ENCODE results near the gene PHF1. TPM values are rescaled to one million over a fixed set of nuclear protein-coding genes. Genes with fewer than 3 reads are reported as not detected.

Gene PHF1
- total RNA-seq, 1 experiment from 2014 or later: 68.3 TPM

GRCh38 chr6:33428966-33429749, 18.3 kb downstream of the PHF1 start:
- Mint-ChIP-seq H3K36me3 (ENCODE audit: insufficient read depth, unreplicated experiment) (peaks cover 47% of the 10 kb centered on the region), H3K9me3 (ENCODE audit: low read depth, unreplicated experiment) (no peaks in the 10 kb centered on the region), H3K4me1 (ENCODE audit: low read depth, unreplicated experiment) (peaks cover 44% of the 10 kb centered on the region), H3K4me3 (ENCODE audit: low read depth, unreplicated experiment) (peak overlapping the region; percentile 87), H3K27me3 (ENCODE audit: unreplicated experiment) (no peaks in the 10 kb centered on the region), H3K27ac (ENCODE audit: unreplicated experiment) (peak overlapping the region; percentile 41)
- intact Hi-C loops (cut with micrococcal nuclease; ENCODE audit: unreplicated experiment): loop anchor here (5.0 kb wide), 1 partner anchor 37 kb away; the partner anchor contains the start of gene KIFC1
- CTCF ChIA-PET: interaction anchor here (0.6 to 0.9 kb wide), 2 partner anchors 12 to 450 kb away, joined by 3 read pairs; no protein-coding TSS in a partner anchor
- TF ChIP-seq, protein P1, sequence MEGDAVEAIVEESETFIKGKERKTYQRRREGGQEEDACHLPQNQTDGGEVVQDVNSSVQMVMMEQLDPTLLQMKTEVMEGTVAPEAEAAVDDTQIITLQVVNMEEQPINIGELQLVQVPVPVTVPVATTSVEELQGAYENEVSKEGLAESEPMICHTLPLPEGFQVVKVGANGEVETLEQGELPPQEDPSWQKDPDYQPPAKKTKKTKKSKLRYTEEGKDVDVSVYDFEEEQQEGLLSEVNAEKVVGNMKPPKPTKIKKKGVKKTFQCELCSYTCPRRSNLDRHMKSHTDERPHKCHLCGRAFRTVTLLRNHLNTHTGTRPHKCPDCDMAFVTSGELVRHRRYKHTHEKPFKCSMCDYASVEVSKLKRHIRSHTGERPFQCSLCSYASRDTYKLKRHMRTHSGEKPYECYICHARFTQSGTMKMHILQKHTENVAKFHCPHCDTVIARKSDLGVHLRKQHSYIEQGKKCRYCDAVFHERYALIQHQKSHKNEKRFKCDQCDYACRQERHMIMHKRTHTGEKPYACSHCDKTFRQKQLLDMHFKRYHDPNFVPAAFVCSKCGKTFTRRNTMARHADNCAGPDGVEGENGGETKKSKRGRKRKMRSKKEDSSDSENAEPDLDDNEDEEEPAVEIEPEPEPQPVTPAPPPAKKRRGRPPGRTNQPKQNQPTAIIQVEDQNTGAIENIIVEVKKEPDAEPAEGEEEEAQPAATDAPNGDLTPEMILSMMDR (IDR thresholded peaks at IDR 0.05; ENCODE audit: unreplicated experiment): no peak
- DNase-seq: no peak
- BruUV-seq (replicated peaks): no TSS peak

DNA sequence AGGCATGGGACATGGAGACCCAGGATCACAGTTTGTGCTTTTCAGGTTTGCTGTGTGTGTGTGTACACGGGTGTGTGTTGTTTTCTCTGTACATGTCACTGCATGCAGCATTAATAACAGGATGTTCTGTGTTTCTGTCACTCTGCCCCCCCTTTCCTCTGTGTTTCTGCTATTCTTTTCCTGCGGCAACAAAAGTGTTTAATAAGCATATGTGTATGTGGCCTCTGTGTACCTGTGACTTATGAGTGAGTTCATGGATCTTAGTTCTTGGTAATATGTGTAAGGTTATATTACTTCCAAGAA, 18.9 kb downstream of the PHF1 start:
- Mint-ChIP-seq H3K4me3 (ENCODE audit: low read depth, unreplicated experiment) (peak overlapping the region; percentile 87), H3K27ac (ENCODE audit: unreplicated experiment) (no peak overlapping the region), H3K4me1 (ENCODE audit: low read depth, unreplicated experiment) (peaks cover 38% of the 10 kb centered on the region), H3K36me3 (ENCODE audit: insufficient read depth, unreplicated experiment) (peaks cover 41% of the 10 kb centered on the region), H3K9me3 (ENCODE audit: low read depth, unreplicated experiment) (no peaks in the 10 kb centered on the region), H3K27me3 (ENCODE audit: unreplicated experiment) (no peaks in the 10 kb centered on the region)
- intact Hi-C loops (cut with micrococcal nuclease; ENCODE audit: unreplicated experiment): loop anchor here (5.0 kb wide), 1 partner anchor 37 kb away; the partner anchor contains the start of gene KIFC1
- TF ChIP-seq, protein P1 (IDR thresholded peaks at IDR 0.05; ENCODE audit: unreplicated experiment): no peak
- DNase-seq: no peak
- CTCF ChIA-PET: no interaction called here
- no TSS peak for BruUV-seq (replicated peaks)

DNA sequence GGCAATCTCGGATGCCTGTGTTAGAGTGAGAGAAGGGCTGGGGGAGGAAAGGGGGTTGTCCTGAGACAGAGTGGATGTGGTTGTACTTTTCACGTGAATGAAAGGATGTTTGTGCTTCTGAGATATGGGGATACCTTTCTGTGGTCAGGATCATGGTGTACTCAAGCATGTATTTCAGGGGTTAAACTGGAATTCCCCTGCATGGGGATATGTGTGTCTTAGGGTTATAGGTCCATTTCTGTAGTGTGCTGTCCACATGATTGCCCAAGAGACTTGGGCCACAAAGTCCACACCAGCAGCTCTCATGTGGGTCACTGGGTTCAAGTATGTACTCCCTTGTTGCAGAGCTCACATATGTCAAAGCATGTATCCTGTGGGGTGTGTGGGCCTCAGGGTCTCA, 19.5 kb downstream of the PHF1 start:
- peaks cover 35% of the 10 kb centered on the region for H3K36me3 Mint-ChIP-seq (ENCODE audit: insufficient read depth, unreplicated experiment)
- intact Hi-C loops (cut with micrococcal nuclease; ENCODE audit: unreplicated experiment): no loop called here
- H3K4me3 Mint-ChIP-seq (ENCODE audit: low read depth, unreplicated experiment): no peak overlapping the region
- no TSS peak for BruUV-seq (replicated peaks)
- no peak for DNase-seq
- H3K27me3 Mint-ChIP-seq (ENCODE audit: unreplicated experiment): no peaks in the 10 kb centered on the region
- CTCF ChIA-PET: no interaction called here
- no peak overlapping the region for H3K27ac Mint-ChIP-seq (ENCODE audit: unreplicated experiment)
- TF ChIP-seq, protein P1 (IDR thresholded peaks at IDR 0.05; ENCODE audit: unreplicated experiment): no peak
- no peaks in the 10 kb centered on the region for H3K9me3 Mint-ChIP-seq (ENCODE audit: low read depth, unreplicated experiment)
- H3K4me1 Mint-ChIP-seq (ENCODE audit: low read depth, unreplicated experiment): peaks cover 32% of the 10 kb centered on the region

DNA sequence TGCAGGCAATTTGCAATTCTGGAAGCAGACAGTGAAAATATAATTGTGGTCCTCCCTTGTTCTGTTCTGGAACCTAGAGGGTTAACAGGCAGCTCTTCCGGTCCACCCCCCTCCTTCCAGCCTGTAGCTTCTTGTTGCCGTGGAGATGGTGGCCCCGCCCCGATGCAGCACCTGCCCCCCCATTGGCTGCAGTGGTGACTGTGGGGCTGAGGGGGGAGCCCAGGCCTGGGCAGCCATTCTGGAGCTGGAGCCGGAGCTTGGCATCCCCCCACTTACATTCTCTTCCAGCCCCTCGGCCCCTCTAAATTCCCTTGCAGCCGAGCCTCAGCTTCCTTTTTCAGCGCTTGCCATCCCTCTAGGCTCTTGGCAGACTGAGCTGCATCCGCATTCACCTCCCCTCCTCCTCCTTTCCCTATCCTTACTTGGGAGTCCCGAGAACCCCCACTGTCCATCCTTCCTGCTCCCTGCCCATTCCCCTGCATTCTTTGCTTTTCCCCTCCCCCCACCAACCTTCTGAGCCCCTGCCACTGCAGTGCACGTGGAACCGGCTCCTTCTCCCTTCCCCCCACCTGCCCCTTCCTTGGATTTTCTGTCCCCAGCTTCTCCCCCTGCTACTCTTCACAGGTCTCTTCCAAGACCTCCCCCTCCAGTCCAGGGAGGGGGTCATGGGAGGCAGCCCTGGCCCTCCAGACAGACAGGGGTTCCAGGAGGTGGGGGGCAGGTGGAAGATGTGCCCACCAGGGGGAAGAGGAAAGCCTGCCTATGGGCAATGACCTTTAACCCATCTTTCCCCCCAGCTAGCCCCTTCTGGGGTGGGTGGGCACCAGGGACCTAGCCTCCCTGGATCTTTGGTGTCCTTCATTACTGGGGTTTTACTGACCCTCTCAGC, 20.4 kb downstream of the PHF1 start:
- H3K27ac Mint-ChIP-seq (ENCODE audit: unreplicated experiment): no peak overlapping the region

More for the DNA sequence above, 20.4 kb downstream of the PHF1 start:
- Mint-ChIP-seq H3K4me1 (ENCODE audit: low read depth, unreplicated experiment) (peaks cover 30% of the 10 kb centered on the region), H3K9me3 (ENCODE audit: low read depth, unreplicated experiment) (no peaks in the 10 kb centered on the region), H3K36me3 (ENCODE audit: insufficient read depth, unreplicated experiment) (peaks cover 28% of the 10 kb centered on the region), H3K4me3 (ENCODE audit: low read depth, unreplicated experiment) (no peak overlapping the region), H3K27me3 (ENCODE audit: unreplicated experiment) (no peaks in the 10 kb centered on the region)
- CTCF ChIA-PET: no interaction called here
- peak; percentile 39 for DNase-seq
- intact Hi-C loops (cut with micrococcal nuclease; ENCODE audit: unreplicated experiment): no loop called here
- BruUV-seq (replicated peaks): no TSS peak
- TF ChIP-seq, protein P1 (IDR thresholded peaks at IDR 0.05; ENCODE audit: unreplicated experiment): no peak
